HTERT RPE-1 (cell line): ENCODE data around the gene VMO1.

Experiments
- in situ Hi-C: fragments of 300-500 bp; cut with MboI; formaldehyde crosslinking; loops from 4 replicates; pipeline ENCODE4 v1.14.3; 2020; ENCODE audit warnings: low sequenced_read_pairs

Gene VMO1

DNA sequence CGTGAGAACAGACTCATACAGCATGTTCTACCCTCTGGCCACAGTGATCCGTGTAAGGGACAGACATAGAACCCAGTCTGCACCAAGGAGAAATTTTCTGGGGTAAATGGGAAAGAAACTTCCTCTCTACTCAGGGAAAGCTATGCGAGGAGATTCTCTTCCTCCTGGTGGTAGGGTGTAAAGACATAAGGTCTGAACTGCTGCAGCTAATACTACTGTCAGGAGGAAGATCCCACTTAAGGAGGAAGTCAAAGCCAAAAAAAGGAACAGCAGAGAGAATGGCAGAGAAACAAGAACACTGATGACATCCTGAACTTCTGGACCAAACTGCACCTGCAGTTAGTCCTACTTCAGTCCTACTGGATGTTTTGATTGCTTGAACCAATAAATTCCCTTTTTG, 21.6 kb downstream of the VMO1 start:
- in situ Hi-C loops, result no loop called here

DNA sequence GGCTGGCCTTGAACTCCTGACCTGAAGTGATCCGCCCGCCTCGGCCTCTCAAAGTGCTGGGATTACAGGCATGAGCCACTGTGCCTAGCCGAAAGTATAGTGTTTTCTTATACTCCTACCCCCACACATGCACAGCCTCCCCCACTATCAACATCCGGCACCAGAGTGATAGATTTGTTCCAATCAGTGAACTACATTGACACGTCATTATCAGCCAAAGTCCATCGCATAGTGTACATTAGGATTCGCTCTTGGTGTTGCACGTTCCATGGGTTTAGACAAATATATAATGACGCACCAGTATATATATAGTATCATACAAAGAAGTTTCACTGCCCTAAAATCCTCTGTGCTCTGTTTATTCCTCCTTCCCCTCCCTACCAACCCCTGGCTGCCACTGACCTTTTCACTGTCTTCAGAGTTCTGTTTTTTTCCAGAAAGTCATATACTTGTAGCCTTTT, 26.4 kb downstream of the VMO1 start:
- in situ Hi-C loops, result no loop called here

DNA sequence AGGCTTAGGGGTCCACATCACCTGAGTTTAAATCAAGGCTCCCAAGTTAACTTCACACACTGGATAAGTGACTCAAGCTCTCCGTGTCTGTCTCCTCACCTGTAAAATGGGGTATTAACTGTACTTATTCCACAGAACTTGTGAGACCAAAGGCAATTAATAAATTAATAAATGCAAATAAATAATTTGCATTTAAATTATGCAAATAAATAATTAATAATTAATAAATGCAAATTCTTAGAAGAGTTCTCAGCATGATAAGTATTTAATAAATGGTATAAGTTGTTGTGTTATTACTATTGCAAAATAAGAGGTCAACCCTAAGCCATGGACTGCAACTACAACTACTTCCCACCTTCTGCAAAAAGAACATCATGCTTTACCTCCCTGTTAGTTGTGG, 32.8 kb downstream of the VMO1 start:
- in situ Hi-C loops, result no loop called here

- in situ Hi-C loops, result no loop called here
These were observed 34.2 kb downstream of the VMO1 start for GRCh38 chr17:4751932-4752331.

DNA sequence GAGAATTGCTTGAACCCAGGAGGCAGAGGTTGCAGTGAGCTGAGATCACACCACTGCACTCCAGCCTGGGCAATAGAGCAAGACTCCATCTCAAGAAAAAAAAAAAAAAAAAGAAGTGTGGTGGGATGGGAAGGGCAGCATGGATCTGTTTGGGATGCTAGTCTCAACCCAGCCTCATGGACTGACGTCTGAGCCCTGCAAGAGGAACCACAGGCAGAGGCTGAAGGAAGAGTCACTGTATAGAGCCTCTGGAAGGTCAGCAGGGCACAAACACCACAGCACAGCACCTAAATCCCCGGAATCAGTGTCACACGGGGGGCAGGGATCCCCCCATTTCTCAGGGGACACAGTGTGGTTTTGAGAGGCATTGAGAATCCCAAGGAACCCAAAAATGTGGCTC, 35.6 kb downstream of the VMO1 start:
- in situ Hi-C loops, result no loop called here

- in situ Hi-C loops, result no loop called here
These were observed 37.5 kb downstream of the VMO1 start for GRCh38 chr17:4748686-4749085.

DNA sequence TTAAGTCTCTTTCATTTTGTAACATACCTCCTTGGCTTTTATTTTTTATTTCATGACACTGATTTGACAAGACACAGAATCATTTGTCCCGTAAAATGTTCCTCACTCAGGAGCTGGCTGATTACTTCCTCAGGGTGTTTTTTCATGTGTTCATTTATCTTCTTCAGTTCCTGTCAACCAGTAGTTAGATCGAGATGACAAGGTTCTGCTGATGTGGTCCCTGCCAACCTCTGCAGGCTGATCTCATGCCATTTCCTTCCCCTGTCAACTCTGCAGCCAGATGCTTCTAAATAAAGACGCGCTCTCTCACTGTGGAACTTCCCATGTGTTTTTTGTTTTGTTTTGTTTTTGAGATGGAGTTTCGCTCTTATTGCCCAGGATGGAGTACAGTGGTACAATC, 38.3 kb downstream of the VMO1 start:
- in situ Hi-C loops, result no loop called here

GRCh38 chr17:4744999-4745969, 40.9 kb downstream of the VMO1 start:
- in situ Hi-C loops, result no loop called here

- in situ Hi-C loops, result no loop called here
These were observed 42.3 kb downstream of the VMO1 start for GRCh38 chr17:4743898-4744297.

GRCh38 chr17:4743216-4743615, 42.9 kb downstream of the VMO1 start:
- in situ Hi-C loops, result no loop called here

GRCh38 chr17:4742629-4743028, 43.5 kb downstream of the VMO1 start:
- in situ Hi-C loops, result no loop called here

GRCh38 chr17:4742133-4742532, 44.0 kb downstream of the VMO1 start:
- in situ Hi-C loops, result no loop called here

GRCh38 chr17:4741544-4741943, 44.6 kb downstream of the VMO1 start:
- in situ Hi-C loops, result no loop called here

DNA sequence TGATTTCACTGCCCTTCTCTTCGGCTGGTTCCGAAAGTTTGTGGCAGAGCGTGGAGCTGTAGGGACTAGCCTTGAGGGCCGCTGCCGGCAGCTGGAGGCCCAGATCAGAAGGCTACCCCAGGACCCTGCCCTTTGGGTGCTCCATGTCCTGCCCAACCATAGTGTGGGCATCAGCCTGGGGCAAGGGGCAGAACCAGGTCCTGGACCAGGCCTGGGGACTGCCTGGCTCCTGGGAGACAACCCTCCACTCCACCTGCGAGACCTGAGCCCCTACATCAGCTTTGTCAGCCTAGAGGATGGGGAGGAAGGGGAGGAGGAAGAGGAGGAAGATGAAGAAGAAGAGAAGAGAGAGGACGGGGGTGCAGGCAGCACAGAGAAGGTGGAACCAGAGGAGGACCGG, 45.6 kb downstream of the VMO1 start:
- in situ Hi-C loops, result no loop called here

DNA sequence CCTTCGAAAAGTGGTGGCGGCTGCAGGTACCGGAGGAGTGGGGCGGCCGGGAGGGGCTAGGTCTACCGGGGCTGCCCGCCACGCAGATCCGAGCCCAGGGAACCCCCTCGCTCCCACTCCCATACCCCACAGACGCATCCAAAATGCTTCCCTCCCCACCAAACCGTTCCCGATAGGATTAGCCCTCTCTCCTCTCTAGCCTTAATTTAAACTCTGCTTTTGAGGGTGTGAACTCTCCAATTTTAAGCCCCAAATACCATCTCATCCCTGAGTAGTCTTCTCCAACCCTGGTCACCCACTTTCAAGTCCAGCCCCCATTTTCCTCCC, 46.2 kb downstream of the VMO1 start:
- in situ Hi-C loops, result no loop called here

GRCh38 chr17:4739122-4740024, 46.8 kb downstream of the VMO1 start, which contains the start of the genes CXCL16 and ZMYND15:
Gene CXCL16 (minus strand): TSS chr17:4739928. CDS start chr17:4739339, 589 bp downstream.
Gene ZMYND15 (plus strand): TSS chr17:4739833. CDS start chr17:4740549, 716 bp downstream.
- in situ Hi-C loops, result no loop called here

DNA sequence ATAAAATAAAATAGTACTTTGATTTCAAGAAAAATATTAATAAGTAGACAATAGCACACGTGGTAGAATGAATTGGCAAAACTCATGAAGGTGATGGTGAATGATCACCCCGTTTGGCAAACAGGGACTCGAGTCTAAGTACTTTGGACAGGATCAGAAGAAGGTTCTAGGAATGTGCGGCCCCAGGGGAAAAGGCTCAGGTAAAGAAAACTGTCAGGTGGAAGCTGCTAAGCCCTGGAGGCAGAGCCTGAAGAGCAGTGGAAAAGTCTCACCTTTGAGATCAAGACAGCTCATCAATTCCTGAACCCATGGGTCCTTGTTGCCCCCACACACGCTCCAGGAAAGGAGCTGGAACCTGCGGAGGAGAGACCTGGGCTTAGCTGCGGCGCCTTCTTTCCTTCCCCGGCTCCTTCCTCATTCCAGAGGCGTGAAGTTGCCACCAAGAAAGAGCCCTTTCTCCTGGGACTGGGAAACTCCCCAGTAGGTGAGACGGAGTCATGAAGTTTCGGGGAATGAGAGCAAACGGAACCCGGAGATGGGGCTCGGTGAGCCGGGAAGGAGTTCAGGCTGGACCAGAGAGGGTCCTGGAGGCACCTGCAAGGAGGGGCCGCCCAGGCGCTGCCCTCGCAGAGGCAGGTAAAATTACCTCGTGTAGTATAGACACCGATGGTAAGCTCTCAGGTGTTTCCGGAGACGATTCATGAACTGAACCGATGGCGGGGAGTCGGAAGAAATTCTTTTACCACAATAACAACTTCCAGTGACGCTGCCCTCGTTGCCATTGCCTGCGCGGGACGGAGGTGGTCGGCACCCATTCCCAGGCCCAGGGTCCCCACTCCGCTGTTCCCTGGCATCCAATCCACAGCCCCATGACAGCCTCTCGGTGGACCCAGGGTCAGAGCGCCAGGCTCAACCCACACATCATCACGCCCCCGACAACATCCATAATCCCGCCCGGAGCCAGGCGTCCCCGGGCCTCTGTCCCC, 47.7 kb downstream of the VMO1 start:
- in situ Hi-C loops, result no loop called here

- in situ Hi-C loops, result no loop called here
These were observed 50.1 kb downstream of the VMO1 start for GRCh38 chr17:4735876-4736651.
